GM12873 (cell line): ENCODE results near the gene PPP2CA.

Experiments
- TF ChIP-seq, protein P1 (sequence below): IDR thresholded peaks from 2 replicates; pipeline ENCODE4 v1.5.1; 2012; ENCODE audit warnings: low read depth, mild to moderate bottlenecking, moderate library complexity, low read length, control low read depth; ENCODE audit not compliant: insufficient read depth; ENCODE audit errors: missing control alignments

Gene PPP2CA

DNA sequence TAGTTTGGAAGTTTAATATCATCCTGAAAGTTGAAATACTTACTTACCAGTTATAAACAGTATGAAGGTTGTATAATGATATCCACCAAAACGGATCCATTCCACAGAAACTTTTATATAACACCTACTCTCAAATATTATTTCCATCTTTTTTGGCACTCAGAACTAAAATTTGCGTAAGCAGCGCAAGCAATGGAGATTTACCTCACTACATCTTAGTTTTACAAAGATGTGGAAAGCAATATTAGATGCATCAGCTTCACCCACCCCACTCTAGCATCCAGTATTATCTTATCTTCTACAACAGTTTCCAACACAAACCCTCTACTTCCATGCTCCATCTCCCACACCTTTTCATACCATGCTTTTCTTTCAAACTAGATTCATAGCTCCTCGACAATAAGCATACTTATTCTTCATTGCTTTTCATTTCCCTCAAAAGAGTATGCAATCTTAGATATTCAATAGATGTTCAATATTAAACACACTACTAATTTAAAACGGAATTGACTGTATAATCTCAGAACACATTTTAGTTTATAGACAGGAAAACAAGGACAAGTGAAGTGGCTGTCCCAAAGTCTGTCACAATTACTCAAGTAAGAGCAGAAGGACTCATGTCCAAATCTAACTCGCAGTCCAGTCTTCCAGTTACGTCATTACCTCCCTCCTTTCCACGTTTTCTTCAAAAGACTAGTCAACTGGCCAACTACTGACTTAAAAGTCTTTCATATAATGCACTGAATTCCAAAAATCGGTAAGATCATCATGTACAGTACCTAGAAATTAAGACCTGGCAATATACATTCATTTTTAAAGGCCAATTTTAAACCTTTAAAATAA is 2.2 kb downstream of the PPP2CA start:
- TF ChIP-seq, protein P1, sequence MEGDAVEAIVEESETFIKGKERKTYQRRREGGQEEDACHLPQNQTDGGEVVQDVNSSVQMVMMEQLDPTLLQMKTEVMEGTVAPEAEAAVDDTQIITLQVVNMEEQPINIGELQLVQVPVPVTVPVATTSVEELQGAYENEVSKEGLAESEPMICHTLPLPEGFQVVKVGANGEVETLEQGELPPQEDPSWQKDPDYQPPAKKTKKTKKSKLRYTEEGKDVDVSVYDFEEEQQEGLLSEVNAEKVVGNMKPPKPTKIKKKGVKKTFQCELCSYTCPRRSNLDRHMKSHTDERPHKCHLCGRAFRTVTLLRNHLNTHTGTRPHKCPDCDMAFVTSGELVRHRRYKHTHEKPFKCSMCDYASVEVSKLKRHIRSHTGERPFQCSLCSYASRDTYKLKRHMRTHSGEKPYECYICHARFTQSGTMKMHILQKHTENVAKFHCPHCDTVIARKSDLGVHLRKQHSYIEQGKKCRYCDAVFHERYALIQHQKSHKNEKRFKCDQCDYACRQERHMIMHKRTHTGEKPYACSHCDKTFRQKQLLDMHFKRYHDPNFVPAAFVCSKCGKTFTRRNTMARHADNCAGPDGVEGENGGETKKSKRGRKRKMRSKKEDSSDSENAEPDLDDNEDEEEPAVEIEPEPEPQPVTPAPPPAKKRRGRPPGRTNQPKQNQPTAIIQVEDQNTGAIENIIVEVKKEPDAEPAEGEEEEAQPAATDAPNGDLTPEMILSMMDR = no peak

DNA sequence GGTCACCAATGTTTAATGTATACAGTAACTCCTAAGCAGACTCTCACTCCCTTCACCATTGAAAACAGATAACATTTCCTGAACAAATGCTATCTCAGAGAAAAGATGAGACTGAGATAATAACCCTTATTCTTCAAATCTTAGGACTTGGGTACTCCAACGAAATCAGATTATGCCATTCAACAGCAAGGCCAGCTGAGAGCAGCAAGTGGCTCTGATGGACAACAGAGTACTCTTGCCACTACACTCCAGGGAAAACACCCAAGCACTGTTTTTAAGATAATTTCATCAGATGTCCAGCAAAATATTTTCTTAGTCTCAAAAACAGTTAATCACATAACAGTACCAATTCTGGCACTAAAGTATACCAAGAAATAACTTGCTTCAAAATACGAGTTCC is 10.1 kb downstream of the PPP2CA start:
- TF ChIP-seq, protein P1 = no peak

DNA sequence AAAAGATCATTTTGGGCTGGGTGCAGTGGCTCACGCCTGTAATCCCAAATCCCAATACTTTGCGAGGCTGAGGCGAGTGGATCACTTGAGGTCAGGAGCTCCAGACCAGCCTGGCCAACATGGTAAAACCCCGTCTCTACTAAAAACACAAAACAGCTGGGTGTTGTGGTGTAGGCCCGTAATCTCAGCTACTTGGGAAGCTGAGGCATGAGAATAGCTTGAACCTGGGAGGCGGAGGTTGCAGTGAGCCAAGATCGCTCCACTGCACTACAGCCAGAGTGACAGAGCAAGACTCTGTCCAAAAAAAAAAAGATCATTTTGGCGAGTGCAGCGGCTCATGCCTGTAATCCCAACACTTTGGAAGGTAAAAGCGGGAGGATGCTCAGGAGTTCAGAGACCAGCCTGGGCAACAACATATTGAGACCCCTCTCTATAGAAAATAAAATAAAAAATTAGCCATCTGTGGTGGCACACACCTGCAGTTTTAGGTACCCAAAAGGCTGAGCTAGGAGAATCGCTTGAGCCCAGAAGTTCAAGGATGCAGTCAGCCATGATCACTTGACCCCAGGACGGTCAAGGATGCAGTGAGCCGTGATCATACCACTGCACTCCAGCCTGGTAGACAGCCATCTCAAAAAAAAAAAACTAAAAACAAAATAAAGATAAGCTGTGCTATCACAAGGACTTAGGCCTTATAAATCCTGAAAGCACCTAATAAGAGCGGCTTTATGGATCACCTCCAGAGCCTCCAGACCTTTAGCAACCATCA is 16.2 kb downstream of the PPP2CA start:
- TF ChIP-seq, protein P1 = no peak

DNA sequence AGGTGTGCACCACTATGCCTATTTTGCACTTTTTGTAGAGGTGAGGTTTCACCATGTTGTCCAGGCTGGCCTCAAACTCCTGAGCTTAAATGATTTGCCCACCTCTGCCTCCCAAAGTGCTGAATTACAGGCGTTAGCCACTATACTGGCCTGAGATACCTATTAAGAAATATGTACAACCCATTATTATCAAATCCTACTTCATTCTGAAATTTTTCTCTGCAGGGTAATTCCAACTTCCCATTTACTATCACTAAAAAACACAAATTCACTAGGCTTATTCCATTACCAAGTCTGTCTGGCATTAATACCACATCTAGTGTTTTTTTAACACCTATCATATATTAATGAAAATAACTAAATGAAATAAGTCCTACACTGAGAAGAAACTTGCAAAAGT is 18.2 kb downstream of the PPP2CA start:
- TF ChIP-seq, protein P1 = no peak

DNA sequence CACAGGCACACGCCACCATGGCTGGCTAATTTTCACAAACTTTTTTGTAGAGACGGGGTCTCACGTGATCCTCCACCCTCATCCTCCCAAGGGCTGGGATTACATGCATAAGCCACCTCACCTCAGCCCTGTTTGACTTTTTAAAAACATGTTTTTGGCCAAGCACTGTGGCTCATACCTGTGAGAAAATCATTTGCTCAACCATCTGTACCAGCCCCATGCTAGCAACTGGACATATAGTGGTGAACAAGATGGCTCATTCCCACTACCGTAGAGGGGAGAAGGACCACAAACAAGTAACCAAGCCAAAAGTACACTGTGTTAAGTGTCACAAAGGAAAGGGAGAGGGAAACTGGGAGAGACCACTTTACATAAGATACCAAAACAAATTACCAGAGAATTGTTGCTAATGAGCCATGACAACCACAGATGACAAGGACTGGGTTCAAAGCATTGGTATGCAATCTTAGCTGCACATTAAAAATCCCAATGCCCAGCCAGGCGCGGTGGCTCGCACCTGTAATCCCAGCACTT is 19.2 kb downstream of the PPP2CA start:
- TF ChIP-seq, protein P1 = no peak

DNA sequence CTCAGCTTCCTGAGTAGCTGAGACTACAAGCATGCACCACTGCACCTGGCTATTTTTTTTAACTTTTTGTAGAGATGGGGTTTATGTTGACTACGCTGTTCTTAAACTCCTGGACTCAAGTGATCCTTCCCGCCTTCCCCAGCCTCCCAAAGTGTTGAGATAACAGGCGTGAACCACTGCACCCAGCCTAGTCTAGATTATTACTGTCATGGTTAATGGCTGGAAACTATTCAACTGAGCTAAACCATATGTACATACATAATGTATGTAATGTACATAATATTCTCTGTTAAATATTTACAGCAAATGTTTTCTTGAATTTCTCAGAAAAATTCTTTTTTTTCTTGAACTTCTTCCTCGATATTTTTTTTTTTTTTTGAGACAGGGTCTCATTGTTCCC is 21.3 kb downstream of the PPP2CA start:
- TF ChIP-seq, protein P1 = no peak

DNA sequence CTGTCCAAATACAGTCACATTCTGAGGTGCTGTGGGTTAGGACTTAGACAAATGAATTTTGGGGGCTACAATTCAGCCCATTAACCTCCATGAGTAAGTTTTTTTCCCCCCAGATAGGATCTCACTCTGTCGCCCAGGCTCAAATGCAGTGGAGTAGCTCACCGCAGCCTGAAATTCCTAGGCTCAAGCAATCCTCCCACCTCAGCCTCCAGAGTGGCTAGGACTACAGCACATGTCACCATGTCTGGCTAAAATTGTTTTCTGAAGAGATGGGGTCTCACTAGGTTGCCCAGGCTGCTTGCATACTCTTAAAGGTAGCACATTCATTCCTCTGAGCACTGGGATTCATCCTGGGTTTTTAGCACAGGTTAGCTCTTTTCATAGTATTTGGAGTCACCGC is 22.2 kb downstream of the PPP2CA start:
- TF ChIP-seq, protein P1 = no peak
